Measurements from ENCODE around the gene MGRN1. TPM values are rescaled to one million over a fixed set of nuclear protein-coding genes. Genes with fewer than 3 reads are reported as not detected.

Gene MGRN1
- total RNA-seq, 1 donor from 2014 or later, result 40.8 TPM

GRCh38 chr16:4683255-4684057 is 58.8 kb downstream of the MGRN1 start:
- Histone ChIP-seq H3K36me3 (peaks cover 0 to 50% of the 10 kb centered on the region in 2 donors), H3K9me3 (no peaks in the 10 kb centered on the region), H3K4me1 (peaks cover 26% of the 10 kb centered on the region), H3K27me3 (no peaks in the 10 kb centered on the region), H3K27ac (no peak overlapping the region), H3K4me3 (no peak overlapping the region)
- no peak for DNase-seq (ENCODE audit: extremely low spot score in 2 of 2)
- intact Hi-C loops (cut with DNase I), result no loop called here
- no peak for TF ChIP-seq POLR2AphosphoS5 (IDR thresholded peaks at IDR 0.05; ENCODE audit: insufficient read depth in 1 of 2, low read depth in 1 of 2)
- TF ChIP-seq POLR2A (IDR thresholded peaks at IDR 0.05), result no peak
- TF ChIP-seq CTCF (IDR thresholded peaks at IDR 0.05), result no peak

GRCh38 chr16:4684058-4684715 is 59.6 kb downstream of the MGRN1 start:
- DNase-seq (ENCODE audit: extremely low spot score in 2 of 2), result no peak
- H3K27ac ChIP-seq, result no peak overlapping the region
- H3K9me3 ChIP-seq, result no peaks in the 10 kb centered on the region
- TF ChIP-seq CTCF (IDR thresholded peaks at IDR 0.05) (no peak), POLR2A (IDR thresholded peaks at IDR 0.05) (no peak), POLR2AphosphoS5 (IDR thresholded peaks at IDR 0.05; ENCODE audit: insufficient read depth in 1 of 2, low read depth in 1 of 2) (no peak)
- H3K27me3 ChIP-seq, result no peaks in the 10 kb centered on the region
- H3K4me3 ChIP-seq, result no peak overlapping the region
- intact Hi-C loops (cut with DNase I), result no loop called here
- peaks cover 0 to 56% of the 10 kb centered on the region in 2 donors for H3K36me3 ChIP-seq
- peaks cover 21% of the 10 kb centered on the region for H3K4me1 ChIP-seq

GRCh38 chr16:4684763-4685162 is 60.1 kb downstream of the MGRN1 start:
- DNase-seq (ENCODE audit: extremely low spot score in 2 of 2), result no peak
- no peak for TF ChIP-seq CTCF (IDR thresholded peaks at IDR 0.05)
- TF ChIP-seq POLR2A (IDR thresholded peaks at IDR 0.05), result no peak
- TF ChIP-seq POLR2AphosphoS5 (IDR thresholded peaks at IDR 0.05; ENCODE audit: insufficient read depth in 1 of 2, low read depth in 1 of 2), result no peak
- Histone ChIP-seq H3K4me3 (no peak overlapping the region), H3K9me3 (no peaks in the 10 kb centered on the region), H3K36me3 (peaks cover 0 to 59% of the 10 kb centered on the region in 2 donors), H3K4me1 (peaks cover 16% of the 10 kb centered on the region), H3K27ac (no peak overlapping the region), H3K27me3 (no peaks in the 10 kb centered on the region)
- intact Hi-C loops (cut with DNase I), result no loop called here

- intact Hi-C loops (cut with DNase I), result no loop called here
- no peak overlapping the region for H3K4me3 ChIP-seq
- no peaks in the 10 kb centered on the region for H3K9me3 ChIP-seq
- no peaks in the 10 kb centered on the region for H3K27me3 ChIP-seq
- H3K4me1 ChIP-seq, result peaks cover 12% of the 10 kb centered on the region
- no peak overlapping the region for H3K27ac ChIP-seq
- H3K36me3 ChIP-seq, result peaks cover 0 to 59% of the 10 kb centered on the region in 2 donors
- DNase-seq (ENCODE audit: extremely low spot score in 2 of 2), result no peak
- TF ChIP-seq CTCF (IDR thresholded peaks at IDR 0.05) (no peak), POLR2A (IDR thresholded peaks at IDR 0.05) (no peak), POLR2AphosphoS5 (IDR thresholded peaks at IDR 0.05; ENCODE audit: insufficient read depth in 1 of 2, low read depth in 1 of 2) (no peak)
These were observed 60.7 kb downstream of the MGRN1 start for GRCh38 chr16:4685292-4685691.
